ENCODE measurements around the gene ZXDC.
A peak's percentile ranks its signal among the peaks of the same experiment; 100 is the strongest.

ZXDC gene

DNA sequence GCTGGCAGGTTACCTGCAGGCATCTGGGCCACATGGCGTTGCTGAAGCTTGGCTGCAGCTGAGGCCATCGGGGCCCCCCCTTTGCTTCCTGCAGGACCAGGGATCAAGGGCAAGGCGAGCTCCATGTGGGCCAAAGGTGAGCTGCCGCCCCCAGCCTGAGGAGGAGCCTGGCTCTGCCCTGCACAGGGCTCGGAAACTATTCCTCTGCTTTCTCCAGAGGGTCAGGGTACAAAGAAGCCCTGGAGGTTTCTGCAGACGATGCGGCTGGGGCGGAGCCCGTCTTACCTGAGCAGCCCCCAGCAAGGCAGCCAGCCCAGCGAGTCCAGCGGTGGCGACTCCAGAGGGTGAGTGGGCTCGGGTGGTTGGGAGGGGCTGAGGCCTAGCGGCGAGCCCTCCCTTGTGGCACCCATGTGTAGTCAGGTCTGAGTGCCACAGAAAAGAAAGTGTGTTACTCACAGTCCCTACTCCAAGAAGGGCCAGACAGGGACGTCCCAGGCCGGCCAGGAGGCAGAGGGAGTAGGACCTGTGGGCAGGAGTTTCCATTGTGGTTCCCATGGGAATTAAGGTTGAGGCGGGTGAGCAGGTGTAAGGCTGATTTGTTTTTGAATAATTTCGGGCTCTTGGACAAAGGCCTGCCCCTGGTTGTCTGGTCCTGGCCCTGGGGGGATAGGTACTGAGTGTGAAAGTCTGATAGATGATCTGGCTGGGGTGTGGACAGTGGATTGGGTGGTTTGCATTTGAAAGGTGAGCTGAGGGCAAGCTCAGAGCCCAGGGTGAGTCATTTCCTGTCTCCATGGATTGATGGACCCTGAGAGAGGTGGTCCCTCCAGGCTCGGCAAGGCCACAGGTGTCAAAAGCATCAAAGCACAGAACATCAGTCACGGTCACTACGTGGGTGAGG lies 55.6 kb downstream of the ZXDC start:
- Mint-ChIP-seq H3K27me3 (peaks cover 5 to 17% of the 10 kb centered on the region in 2 donors), H3K36me3 (ENCODE audit: insufficient read depth) (peaks cover 5% of the 10 kb centered on the region), H3K9me3 (no peaks in the 10 kb centered on the region), H3K4me3 (no peak overlapping the region), H3K4me1 (ENCODE audit: low read depth in 2 of 2) (peaks cover 0 to 6% of the 10 kb centered on the region in 2 donors), H3K27ac (peak overlapping the region; percentile 41 to 79)
- ATAC-seq (replicated peaks): no peak
- DNase-seq: no peak

DNA sequence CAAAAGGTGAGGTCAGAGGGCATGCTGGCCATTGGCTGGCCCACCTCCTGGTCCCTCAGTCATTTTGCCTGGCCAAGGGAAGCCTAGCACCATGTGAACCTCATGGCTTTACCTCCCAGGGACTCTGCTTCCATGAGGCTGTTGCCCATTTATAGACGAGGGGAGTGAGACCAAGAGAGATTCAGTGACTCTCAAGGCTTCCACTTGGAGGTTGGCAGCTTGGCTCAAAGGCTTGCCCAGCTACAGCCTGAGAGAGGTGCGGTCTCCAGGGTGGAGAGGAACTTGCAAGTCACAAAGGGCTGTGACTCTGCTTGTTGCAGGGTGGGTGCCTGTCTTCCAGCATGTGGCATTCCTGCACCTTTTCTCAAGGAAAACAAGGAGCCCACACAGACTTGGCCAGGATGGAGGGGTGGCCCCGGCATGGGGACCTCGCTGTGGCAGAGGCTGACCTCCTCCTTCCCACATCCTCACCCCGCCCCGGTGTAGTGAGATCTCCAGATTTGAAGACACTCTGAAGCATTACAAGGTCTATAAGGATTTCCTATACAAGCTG lies 56.5 kb downstream of the ZXDC start:
- H3K9me3 Mint-ChIP-seq: no peaks in the 10 kb centered on the region

GRCh38 chr3:126418661-126419131 lies 57.0 kb downstream of the ZXDC start:
- H3K9me3 Mint-ChIP-seq: no peaks in the 10 kb centered on the region
- ATAC-seq (replicated peaks) (no peak), DNase-seq (no peak)
- peaks cover 5% of the 10 kb centered on the region for H3K36me3 Mint-ChIP-seq (ENCODE audit: insufficient read depth)
- no peak overlapping the region for H3K4me3 Mint-ChIP-seq
- H3K27ac Mint-ChIP-seq: no peak overlapping the region
- peaks cover 0 to 6% of the 10 kb centered on the region in 2 donors for H3K4me1 Mint-ChIP-seq (ENCODE audit: low read depth in 2 of 2)
- H3K27me3 Mint-ChIP-seq: peaks cover 17 to 32% of the 10 kb centered on the region in 2 donors

More for the DNA sequence above, 56.5 kb downstream of the ZXDC start:
- ATAC-seq (replicated peaks) (no peak), DNase-seq (no peak)
- peaks cover 14 to 26% of the 10 kb centered on the region in 2 donors for H3K27me3 Mint-ChIP-seq
- peaks cover 0 to 6% of the 10 kb centered on the region in 2 donors for H3K4me1 Mint-ChIP-seq (ENCODE audit: low read depth in 2 of 2)
- no peak overlapping the region for H3K27ac Mint-ChIP-seq
- H3K4me3 Mint-ChIP-seq: no peak overlapping the region
- peaks cover 5% of the 10 kb centered on the region for H3K36me3 Mint-ChIP-seq (ENCODE audit: insufficient read depth)

DNA sequence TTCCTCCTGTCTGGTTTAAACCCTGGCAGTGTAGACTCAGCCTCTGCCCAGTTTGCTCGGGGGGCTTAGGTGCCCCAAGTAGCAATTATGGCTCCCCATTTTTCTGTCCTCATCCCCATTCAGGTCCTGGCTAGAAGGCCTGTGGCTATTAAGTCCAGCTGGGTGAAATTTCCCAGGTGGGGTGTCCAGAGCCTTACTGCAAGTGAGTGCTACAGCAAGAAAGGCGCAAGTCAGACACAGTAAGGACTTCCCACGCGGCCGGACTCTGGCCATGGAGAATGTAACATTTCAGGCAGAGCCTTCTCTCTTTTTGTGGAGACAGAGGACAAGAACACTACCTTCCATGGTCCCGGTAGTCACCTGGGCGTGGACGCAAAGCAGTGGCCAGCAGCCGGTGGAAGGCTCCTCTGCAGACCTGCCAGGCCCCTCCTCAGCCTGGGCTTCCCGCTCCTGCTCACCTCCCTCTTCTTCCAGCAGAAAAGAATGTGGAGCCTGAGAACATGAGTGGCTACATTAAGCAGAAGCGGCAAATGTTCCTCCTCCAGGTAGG lies 57.6 kb downstream of the ZXDC start:
- H3K27me3 Mint-ChIP-seq: peaks cover 17 to 38% of the 10 kb centered on the region in 2 donors
- no peak overlapping the region for H3K4me3 Mint-ChIP-seq
- no peak overlapping the region for H3K27ac Mint-ChIP-seq
- DNase-seq: no peak
- H3K9me3 Mint-ChIP-seq: no peaks in the 10 kb centered on the region
- peaks cover 0 to 6% of the 10 kb centered on the region in 2 donors for H3K4me1 Mint-ChIP-seq (ENCODE audit: low read depth in 2 of 2)
- H3K36me3 Mint-ChIP-seq (ENCODE audit: insufficient read depth): peaks cover 5% of the 10 kb centered on the region
- ATAC-seq (replicated peaks): no peak

GRCh38 chr3:126417515-126417914 lies 58.2 kb downstream of the ZXDC start:
- Mint-ChIP-seq H3K36me3 (ENCODE audit: insufficient read depth) (peaks cover 5% of the 10 kb centered on the region), H3K4me3 (no peak overlapping the region), H3K9me3 (no peaks in the 10 kb centered on the region), H3K27ac (no peak overlapping the region), H3K27me3 (peaks cover 18 to 44% of the 10 kb centered on the region in 2 donors), H3K4me1 (ENCODE audit: low read depth in 2 of 2) (peaks cover 0 to 6% of the 10 kb centered on the region in 2 donors)
- ATAC-seq (replicated peaks) (no peak), DNase-seq (no peak)

DNA sequence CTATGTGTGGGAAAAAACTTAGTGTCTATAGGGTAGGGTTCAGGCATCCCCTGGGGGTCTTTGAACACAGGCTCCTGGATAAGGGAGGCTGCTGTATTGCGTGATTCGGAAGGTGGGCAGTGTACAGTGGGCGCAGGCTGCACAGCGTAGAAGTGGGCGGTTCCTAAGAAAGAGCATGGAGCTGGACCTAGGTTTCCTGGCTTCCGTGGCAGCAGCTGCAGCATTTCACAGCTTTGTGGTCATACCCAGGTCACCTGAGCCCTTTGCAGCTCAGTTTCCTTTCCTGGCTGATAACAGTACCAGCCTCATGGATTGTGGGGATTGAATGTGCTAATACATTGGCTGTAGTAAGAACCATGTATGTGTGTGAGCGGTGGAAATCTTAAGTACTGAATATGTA lies 58.7 kb downstream of the ZXDC start:
- Mint-ChIP-seq H3K4me3 (no peak overlapping the region), H3K9me3 (no peaks in the 10 kb centered on the region), H3K27ac (no peak overlapping the region), H3K36me3 (ENCODE audit: insufficient read depth) (peaks cover 5% of the 10 kb centered on the region), H3K27me3 (peaks cover 24 to 49% of the 10 kb centered on the region in 2 donors), H3K4me1 (ENCODE audit: low read depth in 2 of 2) (peaks cover 0 to 6% of the 10 kb centered on the region in 2 donors)
- DNase-seq: no peak
- no peak for ATAC-seq (replicated peaks)

DNA sequence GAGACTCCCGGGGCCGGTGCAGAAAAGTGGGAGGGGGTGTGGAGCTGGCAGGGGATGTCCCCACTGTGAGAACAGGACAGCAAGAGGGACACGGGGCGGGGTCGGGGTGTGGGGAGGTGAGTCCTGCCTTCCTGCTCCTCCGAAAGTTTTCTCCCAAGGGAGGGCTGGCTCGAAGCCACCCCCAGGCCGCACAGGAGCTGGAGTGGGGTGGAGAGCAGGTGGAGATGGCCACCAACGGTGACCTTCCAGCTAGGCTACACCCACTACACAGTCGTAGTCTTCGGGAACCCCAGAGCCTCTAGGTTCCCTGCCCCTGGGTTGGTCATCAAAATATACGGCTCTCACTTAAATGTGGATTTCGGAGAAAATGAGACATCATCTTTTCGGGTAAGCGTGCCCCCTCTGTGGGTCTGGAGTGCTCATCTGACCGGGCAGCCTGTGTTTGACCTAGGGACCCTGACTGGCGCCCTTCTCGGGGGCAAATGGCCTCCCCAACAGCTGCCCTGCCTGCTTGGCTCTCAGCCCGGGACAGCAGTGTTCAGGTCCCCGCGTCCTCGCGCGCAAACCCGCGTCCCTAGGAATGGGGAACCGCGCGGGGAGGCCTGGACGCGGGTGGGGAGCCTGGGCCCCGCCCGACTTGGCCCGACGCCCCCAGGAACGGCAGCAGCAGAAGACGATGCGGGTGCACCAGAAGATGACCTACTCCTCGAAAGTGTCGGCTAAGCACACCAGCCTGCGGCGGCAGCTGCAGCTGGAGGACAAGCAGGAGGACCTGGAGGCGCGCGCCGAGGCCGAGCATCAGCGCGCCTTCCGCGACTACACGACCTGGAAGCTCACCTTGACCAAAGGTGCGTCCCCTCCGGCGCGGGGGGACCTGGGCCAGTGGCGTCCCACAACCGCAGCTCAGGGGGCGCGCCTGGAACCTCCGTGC lies 59.8 kb downstream of the ZXDC start:
- peaks cover 34 to 59% of the 10 kb centered on the region in 2 donors for H3K27me3 Mint-ChIP-seq

GRCh38 chr3:126414961-126415660 lies 60.6 kb downstream of the ZXDC start:
- ATAC-seq (replicated peaks) (no peak), DNase-seq (no peak)
- Mint-ChIP-seq H3K4me1 (ENCODE audit: low read depth in 2 of 2) (peaks cover 0 to 1% of the 10 kb centered on the region in 2 donors), H3K27ac (no peak overlapping the region), H3K36me3 (ENCODE audit: insufficient read depth) (peaks cover 5% of the 10 kb centered on the region), H3K9me3 (no peaks in the 10 kb centered on the region), H3K4me3 (no peak overlapping the region), H3K27me3 (peaks cover 41 to 67% of the 10 kb centered on the region in 2 donors)

More for the DNA sequence above, 59.8 kb downstream of the ZXDC start:
- no peaks in the 10 kb centered on the region for H3K9me3 Mint-ChIP-seq
- peaks cover 0 to 6% of the 10 kb centered on the region in 2 donors for H3K4me1 Mint-ChIP-seq (ENCODE audit: low read depth in 2 of 2)
- H3K36me3 Mint-ChIP-seq (ENCODE audit: insufficient read depth): peaks cover 5% of the 10 kb centered on the region
- ATAC-seq (replicated peaks): no peak
- no peak for DNase-seq
- no peak overlapping the region for H3K4me3 Mint-ChIP-seq
- H3K27ac Mint-ChIP-seq: no peak overlapping the region

DNA sequence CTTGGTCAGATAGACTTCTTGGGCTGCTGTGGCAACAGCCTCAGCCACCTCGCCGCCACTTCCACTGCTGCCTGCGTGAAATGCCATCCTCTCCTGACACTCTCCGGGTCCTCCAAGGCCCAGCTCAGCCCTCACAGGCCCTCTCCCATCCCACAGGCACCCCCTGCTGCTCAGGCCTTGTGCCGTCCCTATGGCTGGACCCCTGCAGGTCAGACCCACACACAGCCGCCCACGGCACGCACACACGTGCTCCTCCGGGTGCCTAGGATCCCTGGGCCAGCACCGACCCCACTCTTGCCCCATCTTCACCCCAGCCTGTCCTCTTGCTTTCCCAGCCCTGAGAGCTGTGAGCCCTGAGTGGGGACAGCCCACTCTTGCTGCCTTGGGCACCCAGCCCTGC lies 61.3 kb downstream of the ZXDC start:
- Mint-ChIP-seq H3K9me3 (no peaks in the 10 kb centered on the region), H3K27me3 (peaks cover 41 to 73% of the 10 kb centered on the region in 2 donors), H3K27ac (no peak overlapping the region), H3K4me3 (no peak overlapping the region), H3K4me1 (ENCODE audit: low read depth in 2 of 2) (no peaks in the 10 kb centered on the region), H3K36me3 (ENCODE audit: insufficient read depth) (peaks cover 5% of the 10 kb centered on the region)
- ATAC-seq (replicated peaks) (no peak), DNase-seq (no peak)

- ATAC-seq (replicated peaks) (no peak), DNase-seq (no peak)
- Mint-ChIP-seq H3K27ac (no peak overlapping the region), H3K4me1 (ENCODE audit: low read depth in 2 of 2) (no peaks in the 10 kb centered on the region), H3K9me3 (no peaks in the 10 kb centered on the region), H3K36me3 (ENCODE audit: insufficient read depth) (peaks cover 5% of the 10 kb centered on the region), H3K27me3 (peaks cover 48 to 80% of the 10 kb centered on the region in 2 donors), H3K4me3 (no peak overlapping the region)
Measured at GRCh38 chr3:126413693-126414080, 62.0 kb downstream of the ZXDC start.

- Mint-ChIP-seq H3K27me3 (peaks cover 54 to 86% of the 10 kb centered on the region in 2 donors), H3K4me1 (ENCODE audit: low read depth in 2 of 2) (no peaks in the 10 kb centered on the region), H3K9me3 (no peaks in the 10 kb centered on the region), H3K36me3 (ENCODE audit: insufficient read depth) (peaks cover 5% of the 10 kb centered on the region), H3K27ac (no peak overlapping the region), H3K4me3 (no peak overlapping the region)
- DNase-seq (no peak), ATAC-seq (replicated peaks) (no peak)
Measured at GRCh38 chr3:126412841-126413692, 62.6 kb downstream of the ZXDC start.

GRCh38 chr3:126408099-126408498 lies 67.6 kb downstream of the ZXDC start:
- Mint-ChIP-seq H3K27me3 (peaks cover 55 to 68% of the 10 kb centered on the region in 2 donors), H3K27ac (no peak overlapping the region), H3K36me3 (ENCODE audit: insufficient read depth) (no peaks in the 10 kb centered on the region), H3K9me3 (no peaks in the 10 kb centered on the region), H3K4me3 (no peak overlapping the region), H3K4me1 (ENCODE audit: low read depth in 2 of 2) (no peaks in the 10 kb centered on the region)
- no peak for DNase-seq
- ATAC-seq (replicated peaks): no peak

Data from effector memory CD8-positive, alpha-beta T cell (primary cell).